Measurements from ENCODE around the gene TECPR2. TPM values are rescaled to one million over a fixed set of nuclear protein-coding genes. Genes with fewer than 3 reads are reported as not detected.

The TECPR2 gene
- total and polyA plus RNA-seq, 12 donors: 5.1 to 74.3 (median 12.9) TPM

- TF ChIP-seq POLR2A (IDR thresholded peaks at IDR 0.05): no peak
- TF ChIP-seq, protein P1, sequence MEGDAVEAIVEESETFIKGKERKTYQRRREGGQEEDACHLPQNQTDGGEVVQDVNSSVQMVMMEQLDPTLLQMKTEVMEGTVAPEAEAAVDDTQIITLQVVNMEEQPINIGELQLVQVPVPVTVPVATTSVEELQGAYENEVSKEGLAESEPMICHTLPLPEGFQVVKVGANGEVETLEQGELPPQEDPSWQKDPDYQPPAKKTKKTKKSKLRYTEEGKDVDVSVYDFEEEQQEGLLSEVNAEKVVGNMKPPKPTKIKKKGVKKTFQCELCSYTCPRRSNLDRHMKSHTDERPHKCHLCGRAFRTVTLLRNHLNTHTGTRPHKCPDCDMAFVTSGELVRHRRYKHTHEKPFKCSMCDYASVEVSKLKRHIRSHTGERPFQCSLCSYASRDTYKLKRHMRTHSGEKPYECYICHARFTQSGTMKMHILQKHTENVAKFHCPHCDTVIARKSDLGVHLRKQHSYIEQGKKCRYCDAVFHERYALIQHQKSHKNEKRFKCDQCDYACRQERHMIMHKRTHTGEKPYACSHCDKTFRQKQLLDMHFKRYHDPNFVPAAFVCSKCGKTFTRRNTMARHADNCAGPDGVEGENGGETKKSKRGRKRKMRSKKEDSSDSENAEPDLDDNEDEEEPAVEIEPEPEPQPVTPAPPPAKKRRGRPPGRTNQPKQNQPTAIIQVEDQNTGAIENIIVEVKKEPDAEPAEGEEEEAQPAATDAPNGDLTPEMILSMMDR (IDR thresholded peaks at IDR 0.05): no peak
Observed at GRCh38 chr14:102330806-102331205, 31.9 kb upstream of the TECPR2 start.

DNA sequence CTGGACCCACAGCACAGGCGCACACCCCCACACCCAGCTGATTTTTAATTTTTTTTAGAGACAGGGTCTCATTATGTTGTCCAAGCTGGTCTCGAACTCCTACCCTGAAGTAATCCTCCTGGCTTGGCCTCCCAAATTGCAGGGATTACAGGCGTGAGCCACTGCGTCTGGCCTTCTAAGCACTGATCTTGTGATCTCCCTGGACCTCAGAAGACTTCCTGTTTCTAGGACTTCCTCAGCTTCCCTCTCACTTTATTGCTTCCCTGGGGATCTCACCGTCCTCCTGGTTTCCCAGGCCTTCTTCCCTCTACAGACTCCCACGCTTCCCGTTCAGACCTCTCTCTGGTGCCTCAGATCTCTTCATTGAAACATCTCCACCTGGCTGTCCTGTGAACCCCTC is 29.4 kb upstream of the TECPR2 start:
- no peaks in the 10 kb centered on the region for H3K9me3 ChIP-seq (replicated peaks in 1 of 3)
- peaks cover 0 to 40% of the 10 kb centered on the region in 2 donors for H3K36me3 ChIP-seq (replicated peaks in 1 of 2)
- DNase-seq: no peak
- no peaks in the 10 kb centered on the region for H3K4me1 ChIP-seq (replicated peaks in 1 of 2)
- no peak overlapping the region for H3K27ac ChIP-seq
- 83 to 85% (median 84%) methylated on average over 7 of the region's 7 CpGs for WGBS, 4 donors
- intact Hi-C loops (cut with DNase I): no loop called here
- no peaks in the 10 kb centered on the region for H3K27me3 ChIP-seq
- TF ChIP-seq, protein P1 (IDR thresholded peaks at IDR 0.05): no peak
- no peak overlapping the region for H3K4me3 ChIP-seq

More at GRCh38 chr14:102330806-102331205, 31.9 kb upstream of the TECPR2 start:
- Histone ChIP-seq H3K27me3 (no peaks in the 10 kb centered on the region), H3K4me3 (no peak overlapping the region), H3K9me3 (replicated peaks in 1 of 3) (no peaks in the 10 kb centered on the region), H3K4me1 (replicated peaks in 1 of 2) (no peaks in the 10 kb centered on the region), H3K27ac (no peak overlapping the region), H3K36me3 (replicated peaks in 1 of 2) (peaks cover 0 to 22% of the 10 kb centered on the region in 2 donors)
- intact Hi-C loops (cut with DNase I): no loop called here
- no peak for DNase-seq
- 91 to 93% (median 92%) methylated on average over 8 of the region's 8 CpGs for WGBS, 4 donors

DNA sequence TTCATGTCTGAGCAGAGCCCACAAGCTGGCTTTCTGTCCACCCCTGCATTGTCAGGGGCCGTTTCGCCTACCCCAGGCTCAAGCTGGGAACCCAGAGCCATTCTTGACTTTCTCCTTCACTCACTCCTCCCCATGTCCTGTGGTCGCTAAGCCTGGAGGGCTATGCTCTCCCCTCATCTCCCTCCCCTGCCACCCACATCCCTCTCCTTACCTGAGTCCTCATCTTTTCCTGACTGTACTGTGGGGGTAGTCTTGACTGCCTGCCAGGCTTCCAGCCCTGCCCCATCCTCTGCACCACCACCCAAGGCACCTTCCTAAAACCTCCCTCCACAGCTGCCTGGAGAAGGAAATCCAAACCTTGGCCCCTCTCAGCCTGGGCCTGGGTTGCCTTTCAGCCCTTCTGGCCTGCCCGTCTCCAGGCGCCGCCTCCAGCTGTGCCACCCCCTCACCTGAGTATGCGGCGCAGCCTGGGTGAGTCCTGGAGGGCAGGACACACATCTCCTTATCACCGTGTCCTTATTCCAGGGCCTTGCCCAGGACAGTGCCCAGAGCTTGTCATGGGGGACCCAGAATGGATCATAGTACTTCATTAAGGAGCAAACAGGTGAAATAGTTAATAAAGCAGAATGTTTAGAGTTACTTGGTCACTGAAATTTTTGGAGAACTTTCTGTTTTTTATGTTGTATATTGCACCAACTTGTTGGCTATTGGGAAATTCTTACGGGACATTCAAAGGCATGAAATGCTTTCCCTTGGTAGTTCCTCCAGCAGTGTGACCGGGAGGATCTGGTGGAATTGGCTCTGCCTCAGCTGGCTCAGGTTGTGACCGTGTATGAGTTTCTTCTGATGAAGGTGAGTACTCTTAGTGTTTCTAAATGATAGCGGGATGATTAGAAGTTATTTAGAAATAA is 28.7 kb upstream of the TECPR2 start:
- H3K4me1 ChIP-seq (replicated peaks in 1 of 2): no peaks in the 10 kb centered on the region
- no peak for TF ChIP-seq POLR2A (IDR thresholded peaks at IDR 0.05)
- TF ChIP-seq, protein P1 (IDR thresholded peaks at IDR 0.05): no peak
- no peaks in the 10 kb centered on the region for H3K27me3 ChIP-seq
- no peak overlapping the region for H3K4me3 ChIP-seq
- H3K36me3 ChIP-seq (replicated peaks in 1 of 2): peaks cover 0 to 44% of the 10 kb centered on the region in 2 donors
- 89 to 94% (median 92%) methylated on average over 10 to 13 of the region's 13 CpGs for WGBS, 4 donors
- intact Hi-C loops (cut with DNase I): no loop called here
- no peak for DNase-seq
- no peaks in the 10 kb centered on the region for H3K9me3 ChIP-seq (replicated peaks in 1 of 3)
- no peak overlapping the region for H3K27ac ChIP-seq

DNA sequence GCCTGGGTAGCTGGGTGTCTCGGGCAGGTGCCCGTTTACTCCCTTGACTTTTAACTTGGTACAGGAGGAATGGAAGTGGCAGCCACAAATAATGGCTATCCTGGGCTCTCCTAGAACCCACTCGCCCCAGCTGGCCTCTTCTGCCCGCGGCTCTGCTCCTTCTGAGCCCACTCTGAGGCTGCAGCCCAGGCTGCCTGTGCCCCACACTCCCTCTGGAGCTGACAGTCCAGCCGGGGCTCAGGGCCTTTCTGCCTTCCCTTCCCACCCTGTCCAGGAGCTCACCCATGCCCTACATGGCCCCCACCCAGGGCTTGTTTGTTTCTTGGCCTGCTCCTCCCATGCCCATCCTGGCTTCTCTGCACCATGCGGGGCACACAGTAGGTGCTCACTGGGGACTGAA is 27.6 kb upstream of the TECPR2 start:
- Histone ChIP-seq H3K27ac (no peak overlapping the region), H3K36me3 (replicated peaks in 1 of 2) (peaks cover 0 to 48% of the 10 kb centered on the region in 2 donors), H3K27me3 (no peaks in the 10 kb centered on the region), H3K4me3 (no peak overlapping the region), H3K9me3 (replicated peaks in 1 of 3) (no peaks in the 10 kb centered on the region), H3K4me1 (replicated peaks in 1 of 2) (no peaks in the 10 kb centered on the region)
- no peak for TF ChIP-seq POLR2A (IDR thresholded peaks at IDR 0.05)
- TF ChIP-seq, protein P1 (IDR thresholded peaks at IDR 0.05): no peak
- intact Hi-C loops (cut with DNase I): no loop called here
- no peak for DNase-seq
- WGBS, 4 donors: 93 to 97% (median 96%) methylated on average over 3 to 7 of the region's 7 CpGs

Data from adrenal gland (tissue), 12 donors.